HL-60 (cell line): ENCODE data around the gene POLR1A.

ENCODE experiments used
- DNase-seq, 2 experiments: peaks; one replicate each; pipeline ENCODE4 v3.0.0-alpha.2; 2010 to 2020; ENCODE audit warnings: low read depth in 1 of 2, low spot score in 1 of 2
- H3K27ac ChIP-seq: fragments of 250-450 bp; sonication (Bioruptor Pico); replicated peaks from 2 replicates; pipeline ENCODE4 v1.5.1; 2020; ENCODE audit warnings: mild to moderate bottlenecking, moderate library complexity
- H3K27me3 ChIP-seq: fragments of 250-450 bp; sonication (Bioruptor Pico); 2 replicates; pipeline ENCODE4 v1.5.1; 2021; ENCODE audit warnings: mild to moderate bottlenecking, moderate library complexity; ENCODE audit not compliant: insufficient read depth, poor library complexity, severe bottlenecking
- H3K4me3 ChIP-seq: replicated peaks from 2 replicates; pipeline ENCODE4 v1.5.1; 2011; ENCODE audit warnings: mild to moderate bottlenecking, control low read depth, low read length; ENCODE audit not compliant: insufficient read depth
- GABPA ChIP-seq: IDR thresholded peaks from 2 replicates; pipeline ENCODE4 v1.6.1; 2012; ENCODE audit warnings: low read depth
- POLR2AphosphoS5 ChIP-seq: IDR thresholded peaks from 2 replicates; pipeline ENCODE4 v1.6.1; 2012; ENCODE audit warnings: low read depth
- SPI1 ChIP-seq: IDR thresholded peaks from 2 replicates; pipeline ENCODE4 v1.6.1; 2012; ENCODE audit warnings: low read depth, mild to moderate bottlenecking, borderline replicate concordance
- TF ChIP-seq, protein P1 (sequence below): IDR thresholded peaks from 2 replicates; pipeline ENCODE4 v1.6.1; 2012; ENCODE audit warnings: low read depth; ENCODE audit not compliant: insufficient replicate concordance
- TF ChIP-seq, protein P2 (sequence below): IDR thresholded peaks from one replicate; pipeline ENCODE4 v1.5.1; 2011; ENCODE audit warnings: low read length, control low read depth, inconsistent platforms; ENCODE audit not compliant: insufficient read depth

POLR1A gene

DNA sequence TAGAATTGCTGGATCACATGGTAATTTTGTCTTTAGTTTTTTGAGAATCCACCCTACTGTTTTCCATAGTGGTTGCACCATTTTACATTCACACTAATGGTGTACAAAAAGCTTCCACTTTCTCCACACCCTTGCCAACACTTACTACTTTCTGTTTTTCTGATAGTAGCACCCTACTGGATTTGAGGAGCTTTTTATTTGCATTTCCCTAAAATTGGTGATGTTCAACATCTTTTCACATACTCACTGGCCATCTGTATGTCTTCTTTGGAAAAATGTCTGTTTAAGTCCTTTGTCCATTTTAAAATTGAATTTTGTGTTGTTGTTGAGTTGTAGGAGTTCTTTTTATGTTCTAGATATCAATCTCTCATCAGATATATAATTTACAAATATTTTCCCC is 3.5 kb downstream of the POLR1A start:
- no peak overlapping the region for H3K27ac ChIP-seq
- TF ChIP-seq POLR2AphosphoS5 (no peak), SPI1 (no peak), GABPA (no peak)
- TF ChIP-seq, protein P1, sequence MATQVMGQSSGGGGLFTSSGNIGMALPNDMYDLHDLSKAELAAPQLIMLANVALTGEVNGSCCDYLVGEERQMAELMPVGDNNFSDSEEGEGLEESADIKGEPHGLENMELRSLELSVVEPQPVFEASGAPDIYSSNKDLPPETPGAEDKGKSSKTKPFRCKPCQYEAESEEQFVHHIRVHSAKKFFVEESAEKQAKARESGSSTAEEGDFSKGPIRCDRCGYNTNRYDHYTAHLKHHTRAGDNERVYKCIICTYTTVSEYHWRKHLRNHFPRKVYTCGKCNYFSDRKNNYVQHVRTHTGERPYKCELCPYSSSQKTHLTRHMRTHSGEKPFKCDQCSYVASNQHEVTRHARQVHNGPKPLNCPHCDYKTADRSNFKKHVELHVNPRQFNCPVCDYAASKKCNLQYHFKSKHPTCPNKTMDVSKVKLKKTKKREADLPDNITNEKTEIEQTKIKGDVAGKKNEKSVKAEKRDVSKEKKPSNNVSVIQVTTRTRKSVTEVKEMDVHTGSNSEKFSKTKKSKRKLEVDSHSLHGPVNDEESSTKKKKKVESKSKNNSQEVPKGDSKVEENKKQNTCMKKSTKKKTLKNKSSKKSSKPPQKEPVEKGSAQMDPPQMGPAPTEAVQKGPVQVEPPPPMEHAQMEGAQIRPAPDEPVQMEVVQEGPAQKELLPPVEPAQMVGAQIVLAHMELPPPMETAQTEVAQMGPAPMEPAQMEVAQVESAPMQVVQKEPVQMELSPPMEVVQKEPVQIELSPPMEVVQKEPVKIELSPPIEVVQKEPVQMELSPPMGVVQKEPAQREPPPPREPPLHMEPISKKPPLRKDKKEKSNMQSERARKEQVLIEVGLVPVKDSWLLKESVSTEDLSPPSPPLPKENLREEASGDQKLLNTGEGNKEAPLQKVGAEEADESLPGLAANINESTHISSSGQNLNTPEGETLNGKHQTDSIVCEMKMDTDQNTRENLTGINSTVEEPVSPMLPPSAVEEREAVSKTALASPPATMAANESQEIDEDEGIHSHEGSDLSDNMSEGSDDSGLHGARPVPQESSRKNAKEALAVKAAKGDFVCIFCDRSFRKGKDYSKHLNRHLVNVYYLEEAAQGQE, result no peak
- TF ChIP-seq, protein P2, sequence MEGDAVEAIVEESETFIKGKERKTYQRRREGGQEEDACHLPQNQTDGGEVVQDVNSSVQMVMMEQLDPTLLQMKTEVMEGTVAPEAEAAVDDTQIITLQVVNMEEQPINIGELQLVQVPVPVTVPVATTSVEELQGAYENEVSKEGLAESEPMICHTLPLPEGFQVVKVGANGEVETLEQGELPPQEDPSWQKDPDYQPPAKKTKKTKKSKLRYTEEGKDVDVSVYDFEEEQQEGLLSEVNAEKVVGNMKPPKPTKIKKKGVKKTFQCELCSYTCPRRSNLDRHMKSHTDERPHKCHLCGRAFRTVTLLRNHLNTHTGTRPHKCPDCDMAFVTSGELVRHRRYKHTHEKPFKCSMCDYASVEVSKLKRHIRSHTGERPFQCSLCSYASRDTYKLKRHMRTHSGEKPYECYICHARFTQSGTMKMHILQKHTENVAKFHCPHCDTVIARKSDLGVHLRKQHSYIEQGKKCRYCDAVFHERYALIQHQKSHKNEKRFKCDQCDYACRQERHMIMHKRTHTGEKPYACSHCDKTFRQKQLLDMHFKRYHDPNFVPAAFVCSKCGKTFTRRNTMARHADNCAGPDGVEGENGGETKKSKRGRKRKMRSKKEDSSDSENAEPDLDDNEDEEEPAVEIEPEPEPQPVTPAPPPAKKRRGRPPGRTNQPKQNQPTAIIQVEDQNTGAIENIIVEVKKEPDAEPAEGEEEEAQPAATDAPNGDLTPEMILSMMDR, result no peak
- DNase-seq, result no peak
- H3K27me3 ChIP-seq, result no peaks in the 10 kb centered on the region
- no peak overlapping the region for H3K4me3 ChIP-seq

DNA sequence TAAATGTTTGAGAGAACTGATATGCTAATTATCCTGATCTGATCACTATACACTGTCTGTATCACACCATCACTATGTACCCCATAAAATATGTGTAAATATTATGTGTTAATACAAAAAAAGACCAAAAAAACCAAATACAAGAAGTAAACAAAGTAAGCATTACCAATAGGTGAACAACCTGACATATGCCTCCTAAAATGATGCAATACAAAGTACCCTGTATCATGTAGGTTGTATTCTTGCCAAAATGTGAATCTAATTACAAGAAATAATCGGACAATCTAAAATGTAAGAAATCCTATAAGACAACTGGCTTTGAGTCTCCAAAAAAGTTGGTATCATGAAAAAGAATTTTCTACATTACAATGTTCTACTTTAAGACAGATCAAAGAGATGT is 7.8 kb downstream of the POLR1A start:
- no peak for DNase-seq
- Histone ChIP-seq H3K27ac (no peak overlapping the region), H3K27me3 (no peaks in the 10 kb centered on the region), H3K4me3 (no peak overlapping the region)
- TF ChIP-seq, protein P1, result no peak
- no peak for TF ChIP-seq SPI1
- TF ChIP-seq, protein P2, result no peak
- TF ChIP-seq POLR2AphosphoS5, result no peak
- TF ChIP-seq GABPA, result no peak

DNA sequence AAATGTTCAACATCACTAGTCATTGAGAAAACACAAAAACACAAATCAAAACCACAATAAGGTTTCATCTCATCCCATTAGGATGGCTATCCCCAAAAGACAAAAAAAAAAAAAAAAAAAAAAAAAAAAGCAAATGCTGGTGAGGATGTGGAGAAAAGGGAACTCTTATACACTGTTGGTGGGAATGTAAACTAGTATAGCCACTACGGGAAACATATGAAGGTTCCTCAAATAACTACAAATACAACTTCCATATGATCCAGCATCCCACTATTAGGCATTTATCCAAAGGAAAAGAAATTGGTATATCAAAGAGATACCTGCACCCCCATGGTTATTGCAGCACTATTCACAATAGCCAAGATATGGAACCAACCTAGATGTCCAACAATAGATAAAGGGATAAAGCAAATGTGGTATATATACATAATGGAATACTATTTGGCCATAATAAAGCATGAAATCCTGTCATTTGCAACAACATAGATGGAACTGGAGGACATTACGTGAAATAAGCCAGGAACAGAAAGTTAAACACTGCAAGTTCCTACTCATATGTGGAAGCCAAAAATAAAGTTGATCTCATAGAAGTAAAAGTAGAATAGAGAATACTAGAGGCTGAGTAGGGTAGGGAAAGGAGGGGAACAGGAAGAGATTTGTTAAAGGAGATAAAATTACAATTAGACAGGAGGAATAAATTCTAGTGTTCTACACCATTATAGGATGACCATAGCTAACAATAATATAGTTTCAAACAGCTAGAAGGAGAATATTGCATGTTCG is 8.4 kb downstream of the POLR1A start:
- H3K4me3 ChIP-seq, result no peak overlapping the region
- no peak for DNase-seq
- H3K27ac ChIP-seq, result no peak overlapping the region
- TF ChIP-seq, protein P2, result no peak
- no peaks in the 10 kb centered on the region for H3K27me3 ChIP-seq

DNA sequence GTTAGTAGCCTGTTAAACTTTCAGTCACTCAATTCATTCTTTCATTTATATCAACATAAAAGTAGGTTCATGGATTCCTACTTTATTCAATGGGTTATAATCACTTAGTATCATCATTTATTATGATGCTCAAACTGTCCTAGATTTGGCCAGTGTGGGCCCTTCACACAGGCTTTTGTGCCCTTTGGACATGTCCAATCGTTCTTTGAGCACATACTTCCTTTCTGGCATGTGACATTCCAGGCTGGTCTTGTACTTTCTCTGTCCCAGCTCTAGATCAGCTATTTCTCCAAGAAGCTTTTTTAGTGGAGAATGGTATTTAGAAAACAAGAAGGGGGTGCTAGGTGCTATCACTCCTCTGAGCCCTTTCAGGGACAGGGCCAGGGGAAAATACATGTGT is 11.5 kb downstream of the POLR1A start:
- Histone ChIP-seq H3K4me3 (no peak overlapping the region), H3K27me3 (no peaks in the 10 kb centered on the region), H3K27ac (no peak overlapping the region)
- DNase-seq, result no peak
- TF ChIP-seq, protein P1, result no peak
- TF ChIP-seq, protein P2, result no peak
- TF ChIP-seq POLR2AphosphoS5 (no peak), SPI1 (no peak), GABPA (no peak)
